Measurements from ENCODE around the gene DENND2C.
"Not testable (repeated sequence)": the region's sequence is repeated elsewhere in the genome, so short reads cannot be mapped to it uniquely, and the experiment has no call there.

DENND2C gene

GRCh38 chr1:114564141-114564540, 105.7 kb downstream of the DENND2C start:
- H3K4me3 ChIP-seq (ENCODE audit: low read depth, low read length) = no peak overlapping the region
- TF ChIP-seq CTCF (conservative IDR thresholded peaks at IDR 0.05; ENCODE audit: low read depth, low read length) = no peak
- DNase-seq (ENCODE audit: low read depth) = no peak

GRCh38 chr1:114562978-114563510, 106.8 kb downstream of the DENND2C start:
- DNase-seq (ENCODE audit: low read depth); H3K4me3 ChIP-seq (ENCODE audit: low read depth, low read length): not testable (repeated sequence)

DNA sequence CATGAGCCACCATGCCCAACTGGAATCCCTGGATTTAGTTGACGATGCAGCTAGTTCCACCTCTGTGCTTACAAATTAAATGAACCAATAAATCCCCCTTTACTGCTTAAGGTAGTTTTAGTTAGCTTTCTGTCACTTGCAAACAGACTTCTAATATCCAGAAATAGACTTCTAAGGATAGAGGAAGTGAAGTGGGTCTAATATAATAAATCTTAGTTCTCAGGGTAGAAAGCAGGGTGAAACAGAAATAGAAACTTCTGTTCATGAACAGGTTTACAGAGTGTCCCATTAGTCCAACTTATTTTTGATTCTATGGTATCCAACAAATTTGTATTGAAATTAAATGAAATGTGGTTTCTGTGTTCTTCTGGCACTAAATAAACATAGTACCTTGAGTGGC, 108.5 kb downstream of the DENND2C start:
- H3K4me3 ChIP-seq (ENCODE audit: low read depth, low read length) = no peak overlapping the region
- DNase-seq (ENCODE audit: low read depth) = no peak
- no peak for TF ChIP-seq CTCF (conservative IDR thresholded peaks at IDR 0.05; ENCODE audit: low read depth, low read length)

- TF ChIP-seq CTCF (conservative IDR thresholded peaks at IDR 0.05; ENCODE audit: low read depth, low read length) = no peak
- no peak overlapping the region for H3K4me3 ChIP-seq (ENCODE audit: low read depth, low read length)
- no peak for DNase-seq (ENCODE audit: low read depth)
Observed at GRCh38 chr1:114559356-114559755, 110.5 kb downstream of the DENND2C start.

GRCh38 chr1:114558544-114558943, 111.3 kb downstream of the DENND2C start:
- peak; percentile 26 for DNase-seq (ENCODE audit: low read depth)
- TF ChIP-seq CTCF (conservative IDR thresholded peaks at IDR 0.05; ENCODE audit: low read depth, low read length) = no peak
- no peak overlapping the region for H3K4me3 ChIP-seq (ENCODE audit: low read depth, low read length)

- no peak for DNase-seq (ENCODE audit: low read depth)
- TF ChIP-seq CTCF (conservative IDR thresholded peaks at IDR 0.05; ENCODE audit: low read depth, low read length) = no peak
- H3K4me3 ChIP-seq (ENCODE audit: low read depth, low read length) = no peak overlapping the region
Observed at GRCh38 chr1:114554577-114554976, 115.3 kb downstream of the DENND2C start.

- DNase-seq (ENCODE audit: low read depth) = no peak
Observed at GRCh38 chr1:114552106-114552639, 117.7 kb downstream of the DENND2C start.

More at GRCh38 chr1:114552106-114552639, 117.7 kb downstream of the DENND2C start:
- TF ChIP-seq CTCF (conservative IDR thresholded peaks at IDR 0.05; ENCODE audit: low read depth, low read length) = no peak
- H3K4me3 ChIP-seq (ENCODE audit: low read depth, low read length) = no peak overlapping the region
